Vagina (tissue), 2 donors: ENCODE results near the gene OBSCN. TPM values are rescaled to one million over a fixed set of nuclear protein-coding genes. Genes with fewer than 3 reads are reported as not detected.

Experiments used
- DNase-seq, 2 donors: peaks; one replicate each; pipeline ENCODE4 v3.0.0-alpha.2; 2017; ENCODE audit errors: extremely low spot score in 2 of 2
- H3K27ac ChIP-seq: fragments of 200-600 bp; sonication (generic); one replicate; pipeline ENCODE4 v1.5.1; 2019
- H3K27me3 ChIP-seq: fragments of 200-600 bp; sonication (generic); one replicate; pipeline ENCODE4 v1.5.1; 2019
- H3K36me3 ChIP-seq, 2 donors: fragments of 200-600 bp; sonication (generic); one replicate each; pipeline ENCODE4 v1.5.1; 2017 to 2019
- H3K4me1 ChIP-seq: fragments of 200-600 bp; sonication (generic); one replicate; pipeline ENCODE4 v1.5.1; 2019
- H3K4me3 ChIP-seq, 2 donors: fragments of 200-600 bp; sonication (generic); 1 replicate in 1 of 2; 2 replicates in 1 of 2; pipeline ENCODE4 v1.5.1; 2016 to 2019
- H3K9me3 ChIP-seq: fragments of 200-600 bp; sonication (generic); one replicate; pipeline ENCODE4 v1.5.1; 2019
- POLR2A ChIP-seq, 2 donors: fragments of 450-650 bp; IDR thresholded peaks; one replicate each; pipeline ENCODE4 v1.6.1; 2017; ENCODE audit warnings: antibody characterized with exemption in 2 of 2, mild to moderate bottlenecking in 2 of 2, moderate library complexity in 2 of 2
- POLR2AphosphoS5 ChIP-seq, 2 donors: sonication (generic); formaldehyde crosslinking; IDR thresholded peaks; one replicate each; pipeline ENCODE4 v1.9.0; 2017; ENCODE audit warnings: antibody characterized with exemption in 2 of 2, mild to moderate bottlenecking in 2 of 2, low read depth in 1 of 2; ENCODE audit not compliant: insufficient read depth in 1 of 2
- intact Hi-C: fragments of 100-400 bp; cut with DNase I; formaldehyde crosslinking; loops from one replicate; pipeline ENCODE4 v1.15.1; 2023
- total RNA-seq: library from RNA; depleted of rRNA; stranded (reverse); fragments of >200 nt; gene quantifications from one replicate; pipeline ENCODE4 v1.2.3, GENCODE V29; 2016
- TF ChIP-seq, protein P1 (sequence below), 3 experiments: fragments of 450-650 bp in 2 of 3; fragments of 200-600 bp in 1 of 3; sonication (generic) in 1 of 3; IDR thresholded peaks; one replicate each; pipeline ENCODE4 v1.5.1; 2017 to 2019; ENCODE audit warnings: antibody characterized with exemption in 3 of 3, mild to moderate bottlenecking in 2 of 3, moderate library complexity in 2 of 3

Gene OBSCN
- total RNA-seq, 1 donor from 2014 or later = 35.8 TPM

DNA sequence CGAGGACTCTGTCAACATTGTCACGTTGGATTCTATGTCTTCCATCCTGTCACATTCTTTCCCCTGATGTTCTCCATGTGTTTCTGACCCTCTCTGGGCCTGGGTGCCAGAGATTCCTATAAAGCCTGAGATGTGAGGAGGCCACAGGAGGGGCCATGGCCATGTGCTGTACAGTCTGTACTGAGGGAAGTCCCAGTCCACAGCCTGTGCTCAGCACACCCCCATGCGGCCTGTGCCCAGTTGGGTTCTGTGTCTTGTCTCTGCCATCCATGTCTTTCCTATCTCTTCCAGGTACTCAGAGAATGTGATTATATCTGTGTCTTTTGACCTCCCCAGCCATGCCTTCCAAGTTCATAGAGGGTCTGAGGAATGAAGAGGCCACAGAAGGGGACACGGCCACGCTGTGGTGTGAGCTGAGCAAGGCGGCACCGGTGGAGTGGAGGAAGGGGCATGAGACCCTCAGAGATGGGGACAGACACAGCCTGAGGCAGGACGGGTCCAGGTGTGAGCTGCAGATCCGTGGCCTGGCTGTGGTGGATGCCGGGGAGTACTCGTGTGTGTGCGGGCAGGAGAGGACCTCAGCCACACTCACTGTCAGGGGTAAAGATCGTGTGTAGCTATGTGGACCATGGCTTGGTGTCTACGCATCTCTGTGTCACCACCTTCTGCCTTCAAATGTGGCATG, 86.1 kb downstream of the OBSCN start:
- H3K9me3 ChIP-seq = no peaks in the 10 kb centered on the region
- no peaks in the 10 kb centered on the region for H3K4me1 ChIP-seq
- peaks cover 0 to 4% of the 10 kb centered on the region in 2 donors for H3K36me3 ChIP-seq
- H3K27ac ChIP-seq = no peak overlapping the region
- TF ChIP-seq, protein P1, sequence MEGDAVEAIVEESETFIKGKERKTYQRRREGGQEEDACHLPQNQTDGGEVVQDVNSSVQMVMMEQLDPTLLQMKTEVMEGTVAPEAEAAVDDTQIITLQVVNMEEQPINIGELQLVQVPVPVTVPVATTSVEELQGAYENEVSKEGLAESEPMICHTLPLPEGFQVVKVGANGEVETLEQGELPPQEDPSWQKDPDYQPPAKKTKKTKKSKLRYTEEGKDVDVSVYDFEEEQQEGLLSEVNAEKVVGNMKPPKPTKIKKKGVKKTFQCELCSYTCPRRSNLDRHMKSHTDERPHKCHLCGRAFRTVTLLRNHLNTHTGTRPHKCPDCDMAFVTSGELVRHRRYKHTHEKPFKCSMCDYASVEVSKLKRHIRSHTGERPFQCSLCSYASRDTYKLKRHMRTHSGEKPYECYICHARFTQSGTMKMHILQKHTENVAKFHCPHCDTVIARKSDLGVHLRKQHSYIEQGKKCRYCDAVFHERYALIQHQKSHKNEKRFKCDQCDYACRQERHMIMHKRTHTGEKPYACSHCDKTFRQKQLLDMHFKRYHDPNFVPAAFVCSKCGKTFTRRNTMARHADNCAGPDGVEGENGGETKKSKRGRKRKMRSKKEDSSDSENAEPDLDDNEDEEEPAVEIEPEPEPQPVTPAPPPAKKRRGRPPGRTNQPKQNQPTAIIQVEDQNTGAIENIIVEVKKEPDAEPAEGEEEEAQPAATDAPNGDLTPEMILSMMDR (IDR thresholded peaks at IDR 0.05) = no peak
- no peak for TF ChIP-seq POLR2AphosphoS5 (IDR thresholded peaks at IDR 0.05; ENCODE audit: insufficient read depth in 1 of 2, low read depth in 1 of 2)
- intact Hi-C loops = no loop called here
- no peak for DNase-seq
- H3K4me3 ChIP-seq = no peak overlapping the region
- H3K27me3 ChIP-seq = no peaks in the 10 kb centered on the region

DNA sequence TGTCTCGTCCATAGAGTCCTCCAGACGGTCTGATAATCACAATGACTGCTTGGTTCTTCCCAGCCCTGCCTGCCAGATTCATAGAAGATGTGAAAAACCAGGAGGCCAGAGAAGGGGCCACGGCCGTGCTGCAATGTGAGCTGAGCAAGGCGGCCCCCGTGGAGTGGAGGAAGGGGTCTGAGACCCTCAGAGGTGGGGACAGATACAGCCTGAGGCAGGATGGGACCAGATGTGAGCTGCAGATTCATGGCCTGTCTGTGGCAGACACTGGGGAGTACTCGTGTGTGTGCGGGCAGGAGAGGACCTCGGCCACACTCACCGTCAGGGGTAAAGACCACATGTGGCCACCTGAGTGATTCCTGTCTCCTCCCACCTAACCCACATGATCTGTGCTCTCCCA, 86.9 kb downstream of the OBSCN start:
- H3K4me1 ChIP-seq = no peaks in the 10 kb centered on the region
- H3K27ac ChIP-seq = no peak overlapping the region
- TF ChIP-seq, protein P1 (IDR thresholded peaks at IDR 0.05) = no peak
- TF ChIP-seq POLR2A (IDR thresholded peaks at IDR 0.05) (no peak), POLR2AphosphoS5 (IDR thresholded peaks at IDR 0.05; ENCODE audit: insufficient read depth in 1 of 2, low read depth in 1 of 2) (no peak)
- intact Hi-C loops = no loop called here
- H3K36me3 ChIP-seq = peaks cover 0 to 7% of the 10 kb centered on the region in 2 donors
- H3K27me3 ChIP-seq = no peaks in the 10 kb centered on the region
- no peak for DNase-seq
- no peak overlapping the region for H3K4me3 ChIP-seq
- no peaks in the 10 kb centered on the region for H3K9me3 ChIP-seq

DNA sequence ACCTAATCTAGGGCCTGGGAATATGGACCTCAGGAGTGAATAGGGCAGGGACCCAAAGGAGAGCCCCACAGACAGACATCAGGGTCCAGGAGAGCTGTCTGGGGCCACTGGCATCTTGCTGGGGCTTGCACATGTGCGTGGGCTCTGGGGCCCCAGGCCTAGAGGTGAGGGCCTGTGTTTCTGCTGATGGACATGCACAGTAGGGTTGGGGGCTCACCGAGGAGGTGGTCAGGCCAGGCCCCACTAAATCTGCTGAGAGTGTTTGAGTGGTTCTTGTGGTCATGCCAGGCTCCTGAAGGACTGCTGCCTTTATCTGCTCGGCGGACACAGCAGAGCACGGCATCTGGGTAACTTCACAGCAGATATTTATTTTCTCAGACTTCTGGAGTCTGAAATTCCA, 87.4 kb downstream of the OBSCN start:
- H3K9me3 ChIP-seq = no peaks in the 10 kb centered on the region
- H3K27me3 ChIP-seq = no peaks in the 10 kb centered on the region
- H3K36me3 ChIP-seq = peaks cover 0 to 12% of the 10 kb centered on the region in 2 donors
- no peaks in the 10 kb centered on the region for H3K4me1 ChIP-seq
- no peak for TF ChIP-seq POLR2AphosphoS5 (IDR thresholded peaks at IDR 0.05; ENCODE audit: insufficient read depth in 1 of 2, low read depth in 1 of 2)
- TF ChIP-seq, protein P1 (IDR thresholded peaks at IDR 0.05) = no peak
- no peak for TF ChIP-seq POLR2A (IDR thresholded peaks at IDR 0.05)
- DNase-seq = no peak
- no peak overlapping the region for H3K27ac ChIP-seq
- no peak overlapping the region for H3K4me3 ChIP-seq
- intact Hi-C loops = no loop called here

DNA sequence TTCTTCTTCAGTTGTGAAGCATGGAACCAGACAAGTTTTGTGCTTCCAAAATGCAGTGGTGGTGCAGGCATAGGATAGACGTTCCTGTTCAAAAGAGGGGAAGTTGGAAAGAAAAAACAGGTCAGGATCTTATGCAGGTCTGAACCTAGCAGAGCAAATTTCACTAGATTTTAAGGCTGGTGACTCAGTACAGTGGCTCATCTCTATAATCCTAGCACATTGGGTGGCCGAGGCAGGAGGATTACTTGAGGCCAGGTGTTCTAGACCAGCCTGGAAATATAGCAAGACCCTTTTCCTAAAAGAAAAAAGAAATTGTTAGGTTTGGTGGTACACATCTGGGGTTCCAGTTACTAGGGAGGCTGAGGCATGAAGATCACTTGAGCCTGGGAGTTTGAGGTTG, 88.1 kb downstream of the OBSCN start:
- TF ChIP-seq POLR2A (IDR thresholded peaks at IDR 0.05) (no peak), POLR2AphosphoS5 (IDR thresholded peaks at IDR 0.05; ENCODE audit: insufficient read depth in 1 of 2, low read depth in 1 of 2) (no peak)
- TF ChIP-seq, protein P1 (IDR thresholded peaks at IDR 0.05) = no peak
- intact Hi-C loops = no loop called here
- DNase-seq = no peak
- no peak overlapping the region for H3K4me3 ChIP-seq
- H3K27ac ChIP-seq = no peak overlapping the region
- no peaks in the 10 kb centered on the region for H3K27me3 ChIP-seq
- H3K9me3 ChIP-seq = no peaks in the 10 kb centered on the region
- no peaks in the 10 kb centered on the region for H3K4me1 ChIP-seq
- H3K36me3 ChIP-seq = peaks cover 0 to 14% of the 10 kb centered on the region in 2 donors

DNA sequence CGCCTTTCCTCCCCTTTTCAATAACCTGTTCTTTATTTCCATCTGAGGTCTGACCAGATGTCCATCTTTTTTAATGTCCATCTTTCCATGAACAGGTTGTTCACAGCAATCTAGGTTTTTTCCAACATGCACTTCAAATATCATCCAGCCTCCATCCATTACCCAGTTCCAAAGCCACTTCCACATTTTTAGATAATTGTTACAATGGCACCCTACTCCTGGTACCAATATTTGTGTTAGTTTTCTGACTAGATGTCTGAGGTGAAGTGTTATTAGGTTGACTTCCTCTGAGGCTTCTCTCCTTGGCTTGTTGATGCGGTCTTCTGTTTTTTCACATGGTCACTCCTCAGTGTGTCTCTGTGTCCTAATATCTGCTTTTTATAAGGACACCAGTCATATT, 89.4 kb downstream of the OBSCN start:
- peaks cover 0 to 22% of the 10 kb centered on the region in 2 donors for H3K36me3 ChIP-seq
- H3K27ac ChIP-seq = no peak overlapping the region
- H3K4me1 ChIP-seq = no peaks in the 10 kb centered on the region
- H3K27me3 ChIP-seq = no peaks in the 10 kb centered on the region
- no peak for DNase-seq
- intact Hi-C loops = no loop called here
- no peak overlapping the region for H3K4me3 ChIP-seq
- H3K9me3 ChIP-seq = peaks cover 6% of the 10 kb centered on the region
- TF ChIP-seq POLR2AphosphoS5 (IDR thresholded peaks at IDR 0.05; ENCODE audit: insufficient read depth in 1 of 2, low read depth in 1 of 2) = no peak
- TF ChIP-seq, protein P1 (IDR thresholded peaks at IDR 0.05) = no peak
